Measurements from ENCODE around the gene SFTA2. TPM values are rescaled to one million over a fixed set of nuclear protein-coding genes. Genes with fewer than 3 reads are reported as not detected.
"Not testable (repeated sequence)": the region's sequence is repeated elsewhere in the genome, so short reads cannot be mapped to it uniquely, and the experiment has no call there.

The SFTA2 gene
- not detected for polyA plus RNA-seq (2012; ENCODE audit: insufficient read depth, insufficient read length)

DNA sequence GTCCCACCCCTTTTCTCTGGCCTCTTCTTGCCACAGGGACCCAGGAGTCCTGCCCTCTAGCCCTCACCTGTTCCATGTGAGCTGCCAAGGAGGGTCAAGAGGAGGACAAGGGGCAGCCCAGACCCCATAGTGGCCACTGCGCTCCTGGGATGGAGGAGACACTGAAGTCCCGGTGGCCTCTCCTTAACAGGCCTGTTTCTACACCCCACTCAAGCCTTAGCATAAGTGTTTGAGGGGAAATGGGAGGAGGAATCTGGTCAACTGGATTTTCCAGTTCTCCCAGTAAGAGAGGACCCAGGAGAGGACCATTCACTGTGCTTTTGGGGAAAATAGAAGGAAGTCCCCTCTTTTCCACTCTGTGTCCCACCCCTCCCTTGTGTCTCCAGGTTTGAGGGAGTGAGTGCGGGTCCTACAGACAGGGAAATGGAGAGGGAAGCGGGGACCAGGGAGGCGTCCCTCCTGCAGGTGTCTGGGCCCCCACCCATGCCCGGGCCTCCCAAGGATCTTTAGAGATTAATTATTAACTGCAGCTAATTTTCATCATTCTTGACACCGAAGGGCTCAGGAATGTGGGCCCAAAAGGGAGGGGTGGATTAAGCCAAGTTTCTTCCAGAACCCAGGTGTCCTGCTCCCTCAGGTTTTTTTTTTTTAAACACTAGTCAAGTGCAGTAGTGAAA lies at the start of gene SFTA2:
TSS of gene SFTA2 (minus strand) at position 202 of the 677 bp plus-strand sequence. CDS start at position 128, 74 bp downstream.
- H3K4me3 ChIP-seq (ENCODE audit: low read length), result no peak within 1 kb of the TSS
- DNase-seq (ENCODE audit: low read depth, low spot score), result no peak

DNA sequence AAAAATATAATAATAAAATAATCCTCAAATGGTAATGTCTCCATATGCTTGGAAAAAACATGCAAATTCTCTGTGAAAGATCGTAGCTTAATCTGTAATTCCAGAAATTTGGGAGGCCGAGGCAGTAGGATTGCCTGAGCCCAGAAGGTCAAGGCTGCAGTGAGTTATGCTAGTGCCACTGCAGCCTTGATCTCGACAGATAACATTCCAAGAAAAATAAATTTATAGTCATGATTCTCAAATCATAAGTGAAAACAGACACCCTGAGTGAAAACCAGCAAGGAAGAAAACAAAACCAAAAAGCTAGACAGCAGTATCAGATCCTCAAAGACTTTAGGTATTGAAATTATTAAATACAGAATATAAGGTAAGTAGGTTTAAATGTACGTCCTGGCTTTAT lies 47.7 kb upstream of the SFTA2 start:
- no peak overlapping the region for H3K4me3 ChIP-seq (ENCODE audit: low read length)
- no peak for DNase-seq (ENCODE audit: low read depth, low spot score)

DNA sequence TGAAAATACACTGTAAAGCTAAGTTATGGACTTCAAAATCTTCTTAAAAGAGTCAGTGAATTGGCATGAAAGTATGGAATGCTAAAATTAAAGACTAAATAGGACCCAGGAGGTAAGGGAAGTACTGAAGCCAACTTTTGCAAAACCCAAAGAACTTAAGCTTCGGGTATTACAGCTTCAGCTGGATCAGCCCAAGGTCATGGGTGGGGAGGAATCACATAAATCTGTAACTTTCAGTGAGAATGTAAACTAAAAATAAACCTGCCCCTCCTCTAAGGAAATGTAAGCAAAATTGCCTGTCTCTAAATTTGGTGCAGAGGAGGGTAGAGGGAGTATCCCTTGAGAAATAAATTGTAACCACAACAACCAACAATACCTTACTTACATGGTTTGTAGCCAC lies 47.2 kb upstream of the SFTA2 start:
- no peak overlapping the region for H3K4me3 ChIP-seq (ENCODE audit: low read length)
- DNase-seq (ENCODE audit: low read depth, low spot score), result no peak

DNA sequence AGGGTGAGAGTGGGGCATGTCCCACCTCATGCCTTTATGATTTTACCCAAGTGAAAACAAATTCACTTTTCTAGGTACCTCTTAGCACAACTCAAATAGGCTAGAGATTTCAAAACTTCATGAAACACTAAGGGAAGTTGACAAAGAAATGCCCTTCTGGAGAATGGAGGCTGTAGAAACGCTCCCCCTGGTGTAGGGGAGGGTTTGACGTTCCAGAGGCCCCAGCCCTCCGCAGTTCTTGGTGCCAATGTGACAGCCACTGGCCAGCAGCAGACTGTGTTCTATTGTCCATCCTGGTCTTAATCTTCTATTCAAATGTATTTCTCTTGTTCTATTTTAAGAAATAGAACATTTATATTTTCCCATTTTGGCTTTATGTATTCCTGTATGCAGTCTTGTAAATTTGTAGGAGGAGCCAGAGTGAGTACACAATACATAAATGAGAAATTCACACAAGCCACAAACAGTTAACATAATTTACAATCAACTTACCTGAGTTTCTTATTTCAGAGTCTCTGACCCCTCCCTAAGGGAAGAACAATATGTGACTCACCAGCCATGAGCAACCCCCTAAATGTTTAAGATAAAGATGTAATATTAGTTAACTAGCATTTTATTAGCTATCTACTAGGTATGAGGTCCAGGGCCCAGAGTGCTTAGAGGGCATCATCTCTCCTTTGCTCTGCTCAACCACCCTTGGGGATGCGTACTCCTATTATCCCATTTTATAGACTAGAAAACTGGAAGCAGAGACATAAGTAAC lies 42.7 kb upstream of the SFTA2 start:
- no peak overlapping the region for H3K4me3 ChIP-seq (ENCODE audit: low read length)
- DNase-seq (ENCODE audit: low read depth, low spot score), result no peak

DNA sequence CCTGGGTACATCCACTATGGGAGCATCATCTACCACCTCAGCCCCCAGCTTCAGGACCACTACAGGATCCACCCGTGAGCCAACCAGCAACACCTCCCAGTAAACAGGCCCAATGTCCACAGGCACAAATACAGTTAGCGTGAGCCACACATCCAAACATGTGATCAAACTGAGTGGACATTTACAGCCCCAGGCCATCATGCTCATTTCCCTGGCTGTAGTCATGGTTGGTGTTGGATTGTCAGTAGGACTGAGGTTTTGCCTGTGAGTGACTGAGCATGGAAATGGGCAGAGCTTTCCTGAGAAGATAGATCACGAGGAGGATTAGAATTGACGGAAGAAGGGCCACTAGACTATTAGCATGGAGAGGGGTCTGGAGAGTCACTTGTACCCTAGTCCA lies 40.8 kb upstream of the SFTA2 start:
- no peak for DNase-seq (ENCODE audit: low read depth, low spot score)
- H3K4me3 ChIP-seq (ENCODE audit: low read length), result no peak overlapping the region

DNA sequence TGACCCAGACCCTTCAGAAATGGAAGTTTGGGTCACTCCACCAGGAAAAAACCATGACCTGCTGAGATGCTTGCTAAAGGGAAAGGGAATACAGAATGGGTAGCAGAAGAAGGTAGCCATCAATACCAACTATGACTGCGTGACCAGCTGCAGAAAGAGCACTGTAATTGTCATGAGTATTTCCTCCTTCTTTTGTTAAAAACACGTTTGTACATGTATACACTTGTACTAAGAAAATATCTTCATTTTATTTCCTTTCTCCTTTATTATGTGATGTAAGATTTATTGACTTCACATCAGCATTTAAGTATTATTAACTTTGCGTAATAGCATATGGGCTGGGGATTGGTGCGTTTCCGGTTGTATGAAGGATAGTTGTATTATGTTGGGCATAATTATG lies 39.0 kb upstream of the SFTA2 start:
- no peak for DNase-seq (ENCODE audit: low read depth, low spot score)
- no peak overlapping the region for H3K4me3 ChIP-seq (ENCODE audit: low read length)

DNA sequence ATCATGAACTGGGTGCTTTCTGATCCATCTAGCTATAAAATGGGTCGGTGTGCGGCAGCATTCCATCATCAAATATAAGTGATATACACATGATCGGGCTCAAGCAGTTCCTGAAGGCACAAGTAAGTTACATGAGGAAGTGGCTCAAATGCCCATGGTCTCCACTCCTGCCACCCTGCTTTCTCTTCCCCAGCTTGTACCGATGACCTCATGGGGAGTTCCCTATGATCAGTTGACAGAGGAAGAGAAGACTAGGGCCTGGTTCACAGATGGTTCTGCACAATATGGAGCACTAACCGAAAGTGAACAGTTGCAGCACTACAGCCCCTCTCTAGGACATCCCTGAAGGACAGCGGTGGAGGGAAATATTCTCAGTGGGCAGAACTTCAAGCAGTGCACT lies 37.2 kb upstream of the SFTA2 start:
- H3K4me3 ChIP-seq (ENCODE audit: low read length); DNase-seq (ENCODE audit: low read depth, low spot score): not testable (repeated sequence)

DNA sequence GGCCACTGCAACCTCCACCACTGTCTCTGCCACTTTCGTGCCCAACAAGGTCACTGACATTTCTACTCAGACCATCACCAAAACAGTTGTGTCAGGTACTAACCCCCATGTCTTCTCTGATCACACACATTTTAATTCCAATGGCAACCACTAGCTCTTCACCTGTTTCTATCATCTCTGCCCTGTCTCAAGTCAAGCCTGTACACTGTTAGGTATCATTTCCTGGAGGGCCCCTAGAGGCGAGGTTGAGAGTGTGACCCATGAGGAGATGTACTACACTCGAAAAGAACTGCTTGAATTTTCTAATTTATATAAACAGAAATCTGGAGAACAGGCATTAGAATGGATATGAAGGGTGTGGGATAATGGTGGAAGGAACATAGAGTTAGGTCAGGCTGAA lies 34.2 kb upstream of the SFTA2 start:
- H3K4me3 ChIP-seq (ENCODE audit: low read length), result no peak overlapping the region
- no peak for DNase-seq (ENCODE audit: low read depth, low spot score)

DNA sequence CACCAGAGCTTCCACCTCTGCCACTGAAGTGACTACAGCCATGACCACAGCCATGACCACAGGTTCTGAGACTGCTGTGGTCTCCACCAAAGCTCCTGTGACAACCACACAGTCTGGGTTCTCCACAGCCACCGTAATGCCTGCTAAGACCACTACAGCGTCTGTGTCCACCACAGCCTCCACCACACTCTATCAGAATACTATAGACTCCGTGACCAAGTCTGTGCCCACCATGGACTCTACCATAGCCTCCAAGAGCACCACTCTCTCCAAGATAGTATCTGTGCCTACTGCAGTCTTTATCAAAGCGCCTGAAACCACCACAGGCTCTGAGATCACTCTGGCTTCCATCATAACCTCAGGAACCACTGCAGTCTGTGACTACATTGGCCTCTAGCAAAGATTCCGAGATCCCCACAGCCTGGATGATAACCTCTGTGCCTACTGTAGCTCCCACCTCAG lies 33.2 kb upstream of the SFTA2 start:
- H3K4me3 ChIP-seq (ENCODE audit: low read length), result no peak overlapping the region
- DNase-seq (ENCODE audit: low read depth, low spot score), result no peak

DNA sequence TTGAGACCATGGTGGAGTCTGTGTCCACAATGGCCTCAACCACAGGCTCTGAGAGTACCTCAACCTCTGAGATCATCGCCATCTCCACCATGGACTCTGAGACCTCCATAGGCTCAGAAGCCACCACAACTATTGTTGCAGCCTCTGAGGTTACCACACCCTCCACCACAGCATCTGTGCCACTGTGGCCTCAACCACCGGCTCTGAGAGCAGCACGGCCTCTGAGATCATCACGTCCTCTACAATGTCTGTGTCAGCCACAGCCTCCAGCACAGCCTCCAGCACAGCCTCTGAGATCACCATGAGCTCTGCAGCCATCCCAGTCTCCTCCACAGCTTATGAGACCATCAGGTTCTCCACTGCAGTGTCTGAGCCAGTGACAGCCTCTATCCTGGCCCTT lies 32.1 kb upstream of the SFTA2 start:
- no peak overlapping the region for H3K4me3 ChIP-seq (ENCODE audit: low read length)
- DNase-seq (ENCODE audit: low read depth, low spot score), result no peak

DNA sequence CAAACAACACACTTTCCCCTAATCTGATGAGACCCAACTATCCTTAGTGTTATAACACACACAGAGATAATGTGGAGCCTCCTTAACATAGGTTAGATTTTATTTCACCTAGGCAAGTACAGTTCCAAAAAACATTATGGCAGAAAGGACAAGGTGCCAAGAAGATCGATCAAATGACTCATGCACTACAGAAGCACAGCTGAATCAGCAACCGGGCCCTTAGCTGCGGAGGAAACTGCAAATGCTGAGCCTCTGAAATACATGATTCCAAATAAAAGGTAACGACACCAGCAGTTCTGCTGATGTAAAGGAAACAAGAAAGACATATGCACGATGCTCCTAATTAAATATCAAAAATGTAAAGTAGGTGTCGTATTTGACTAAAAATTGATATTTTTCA lies 31.7 kb upstream of the SFTA2 start:
- DNase-seq (ENCODE audit: low read depth, low spot score), result no peak

DNA sequence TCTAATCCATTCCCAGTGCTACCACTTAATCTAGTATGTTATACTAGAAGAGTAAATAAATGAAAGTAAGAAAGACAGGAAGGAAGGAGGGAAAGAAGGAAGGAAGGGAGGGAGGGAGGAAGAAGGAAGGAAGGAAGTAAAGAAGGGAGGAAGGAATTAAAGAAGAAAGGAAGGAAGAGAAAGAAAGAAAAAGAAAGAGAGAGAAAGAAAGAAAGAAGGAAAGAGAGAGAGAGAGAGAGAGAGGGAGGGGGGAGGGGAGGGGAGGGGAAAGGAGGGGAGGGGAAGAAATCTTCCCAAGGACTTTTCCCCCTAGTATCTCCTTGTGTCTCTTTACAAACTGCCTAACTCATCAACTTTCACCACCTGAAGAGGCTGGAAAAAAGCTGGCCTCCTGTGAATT lies 30.7 kb upstream of the SFTA2 start:
- DNase-seq (ENCODE audit: low read depth, low spot score), result no peak
- H3K4me3 ChIP-seq (ENCODE audit: low read length), result no peak overlapping the region

More for the DNA sequence above, 31.7 kb upstream of the SFTA2 start:
- H3K4me3 ChIP-seq (ENCODE audit: low read length), result no peak overlapping the region

DNA sequence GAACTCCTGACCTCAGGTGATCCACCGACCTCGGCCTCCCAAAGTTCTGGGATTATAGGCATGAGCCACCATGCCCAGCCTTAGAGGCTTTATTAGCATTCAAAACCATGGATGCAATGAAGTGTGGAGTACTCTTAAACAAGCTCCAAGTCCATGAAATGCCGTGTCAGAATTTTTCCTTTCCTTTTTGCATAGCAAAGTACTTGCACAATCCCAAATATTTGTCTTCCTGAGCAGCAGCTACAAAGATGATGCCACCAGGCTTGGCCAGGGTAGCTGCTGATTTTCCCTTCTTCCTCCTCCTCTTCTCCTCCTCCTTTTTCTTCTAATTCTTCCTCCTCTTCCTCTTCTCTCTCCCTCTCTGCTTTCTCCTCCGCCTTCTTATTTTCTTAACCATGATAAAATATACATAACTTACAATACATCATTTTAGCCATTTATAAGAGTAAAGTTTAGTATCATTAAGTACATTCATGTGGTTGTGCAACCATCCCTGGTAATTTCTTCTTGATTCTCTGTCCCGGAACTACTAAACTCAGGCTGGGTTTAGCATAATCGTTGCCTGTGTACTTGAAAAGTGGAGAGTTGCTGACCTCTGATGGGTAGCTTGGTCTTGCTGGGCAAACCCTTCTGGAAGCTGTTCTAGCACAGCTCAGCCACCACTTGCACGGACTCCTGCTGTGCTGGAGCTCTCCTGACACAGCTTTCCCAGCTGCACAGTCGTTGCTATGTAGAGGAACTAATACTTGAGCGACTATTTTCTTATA lies 29.1 kb upstream of the SFTA2 start:
- DNase-seq (ENCODE audit: low read depth, low spot score), result no peak
- no peak overlapping the region for H3K4me3 ChIP-seq (ENCODE audit: low read length)

DNA sequence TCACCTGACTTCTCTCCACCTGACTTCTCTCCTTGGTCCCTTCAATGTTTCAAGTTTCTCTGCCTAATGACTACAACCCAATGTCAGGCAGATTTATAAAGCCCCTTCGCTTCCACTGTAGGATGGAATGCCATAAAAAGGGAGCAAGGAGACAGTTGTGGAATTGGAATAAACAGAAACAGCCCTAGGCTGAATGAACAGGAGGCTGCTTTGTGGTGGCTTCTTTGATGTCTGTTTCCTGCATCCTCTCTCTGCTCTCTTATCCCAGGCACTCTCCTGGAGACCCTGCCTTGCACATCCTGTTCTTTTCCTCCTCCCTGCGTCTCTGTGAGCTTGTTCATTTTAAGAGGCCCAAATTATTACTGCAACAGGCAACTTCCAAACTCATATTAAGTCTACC lies 25.7 kb upstream of the SFTA2 start:
- H3K4me3 ChIP-seq (ENCODE audit: low read length), result no peak overlapping the region
- no peak for DNase-seq (ENCODE audit: low read depth, low spot score)

DNA sequence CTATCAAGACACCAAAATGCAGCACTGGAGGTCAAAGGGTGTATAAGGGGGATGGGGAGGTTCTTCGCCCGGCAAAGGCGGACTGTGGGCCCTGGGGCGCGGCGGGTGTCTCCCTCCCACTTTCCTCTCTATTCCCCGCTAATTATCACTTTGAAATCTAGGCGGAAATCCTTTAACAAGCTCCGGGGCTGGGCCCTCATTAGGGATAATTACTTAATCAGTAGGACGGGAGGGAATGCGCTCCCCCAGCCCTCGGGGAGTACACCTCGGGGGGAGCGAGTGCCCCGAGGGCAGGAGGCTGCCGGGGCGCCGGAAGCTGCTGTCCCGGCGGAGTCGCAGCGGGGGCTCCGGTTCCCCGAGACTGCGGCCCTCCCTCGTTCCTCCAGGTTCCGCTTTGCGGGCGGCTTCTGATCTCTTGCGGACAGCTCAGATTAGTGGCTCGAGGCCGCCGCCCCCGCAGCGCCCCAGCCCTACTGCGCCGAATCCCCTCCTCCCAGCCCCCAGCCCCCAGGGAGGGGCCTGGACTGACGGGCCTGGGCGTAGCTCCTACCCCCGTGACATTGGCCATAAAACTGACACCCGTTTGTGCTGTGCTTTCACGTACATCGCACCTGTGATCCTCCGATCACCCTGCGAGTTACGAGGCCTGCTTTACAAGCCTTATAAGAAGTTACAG lies 23.5 kb upstream of the SFTA2 start:
- peak overlapping the region; percentile 27 for H3K4me3 ChIP-seq (ENCODE audit: low read length)
- DNase-seq (ENCODE audit: low read depth, low spot score), result no peak

DNA sequence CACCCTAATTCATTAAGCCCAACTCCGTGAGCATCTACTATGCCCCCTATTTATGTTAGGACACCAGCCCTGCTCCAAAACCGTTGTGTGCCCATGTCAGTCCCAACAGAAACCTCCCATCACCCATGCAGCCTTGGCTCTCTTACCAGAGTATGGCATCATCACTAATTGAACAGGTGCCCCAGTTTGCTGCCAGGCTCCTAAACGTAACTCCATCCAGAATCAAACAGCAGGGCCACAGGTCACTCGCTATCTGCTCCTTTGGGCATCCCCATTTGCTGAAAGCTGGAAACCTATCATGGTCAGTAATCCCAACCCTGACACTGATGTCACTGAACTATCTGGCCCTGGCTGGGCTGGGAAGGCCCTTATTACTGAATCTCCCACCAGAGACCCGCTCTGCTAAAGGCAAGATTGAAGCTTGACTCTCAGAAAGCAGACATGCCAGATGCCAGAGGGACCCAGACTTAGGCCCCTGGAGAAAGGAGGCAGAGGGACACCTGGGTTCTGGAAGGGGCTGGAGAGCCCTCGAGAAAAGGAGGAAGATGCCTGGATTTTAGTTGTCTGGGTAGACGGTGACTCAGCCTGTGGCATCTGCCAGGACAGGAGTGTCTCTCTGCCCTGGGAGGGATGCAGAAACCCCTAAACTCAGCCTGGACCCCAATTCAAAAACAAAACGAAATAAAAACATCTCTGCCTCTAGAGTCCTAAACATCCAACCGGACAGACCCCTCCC lies 22.8 kb upstream of the SFTA2 start:
- no peak overlapping the region for H3K4me3 ChIP-seq (ENCODE audit: low read length)
- no peak for DNase-seq (ENCODE audit: low read depth, low spot score)

DNA sequence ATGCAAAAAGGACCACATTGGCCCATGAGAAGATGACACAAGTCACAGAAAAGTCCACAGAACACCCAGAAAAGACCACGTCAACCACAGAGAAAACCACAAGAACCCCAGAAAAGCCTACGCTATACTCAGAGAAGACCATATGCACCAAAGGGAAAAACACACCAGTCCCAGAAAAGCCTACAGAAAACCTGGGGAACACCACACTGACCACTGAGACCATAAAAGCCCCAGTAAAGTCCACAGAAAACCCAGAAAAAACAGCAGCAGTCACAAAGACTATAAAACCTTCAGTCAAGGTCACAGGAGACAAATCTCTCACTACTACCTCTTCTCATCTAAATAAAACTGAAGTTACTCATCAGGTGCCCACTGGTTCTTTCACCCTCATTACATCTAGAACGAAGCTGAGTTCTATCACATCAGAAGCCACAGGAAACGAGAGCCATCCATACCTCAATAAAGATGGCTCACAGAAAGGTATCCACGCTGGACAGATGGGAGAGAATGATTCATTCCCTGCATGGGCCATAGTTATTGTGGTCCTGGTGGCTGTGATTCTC lies 20.0 kb upstream of the SFTA2 start:
- H3K4me3 ChIP-seq (ENCODE audit: low read length), result no peak overlapping the region
- DNase-seq (ENCODE audit: low read depth, low spot score), result no peak

DNA sequence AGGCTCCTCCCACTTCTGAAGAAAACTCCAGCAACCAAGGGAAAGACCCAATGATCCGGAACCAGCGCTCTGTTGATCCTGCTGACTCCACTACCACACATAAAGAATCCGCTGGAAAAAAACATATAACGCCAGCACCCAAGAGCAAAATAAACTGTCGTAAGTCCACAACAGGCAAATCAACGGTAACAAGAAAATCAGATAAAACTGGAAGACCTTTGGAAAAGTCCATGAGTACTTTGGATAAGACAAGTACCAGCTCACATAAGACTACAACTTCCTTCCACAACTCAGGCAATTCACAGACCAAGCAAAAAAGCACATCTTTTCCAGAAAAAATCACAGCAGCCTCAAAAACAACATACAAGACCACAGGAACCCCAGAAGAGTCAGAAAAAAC lies 16.8 kb upstream of the SFTA2 start:
- H3K4me3 ChIP-seq (ENCODE audit: low read length), result no peak overlapping the region
- DNase-seq (ENCODE audit: low read depth, low spot score), result no peak

DNA sequence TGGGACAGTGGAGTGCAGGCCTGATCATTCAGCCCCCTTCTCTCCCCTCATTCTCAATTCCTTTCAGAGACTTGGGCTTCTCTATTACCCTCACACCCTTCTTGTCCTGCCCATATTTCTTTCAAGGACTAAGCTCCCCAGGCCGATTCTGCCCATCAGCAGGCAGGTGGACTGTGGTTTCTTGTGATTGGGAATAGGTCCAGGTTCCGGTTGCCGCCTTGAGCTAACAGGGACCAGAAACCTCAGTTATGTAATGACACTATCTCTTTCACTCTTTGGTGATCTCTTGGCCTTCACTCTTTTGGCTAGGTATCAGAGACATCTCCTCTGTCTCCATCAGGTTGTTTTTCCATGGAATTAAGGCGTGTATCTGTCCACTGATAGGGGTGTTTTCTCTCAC lies 15.3 kb upstream of the SFTA2 start:
- no peak for DNase-seq (ENCODE audit: low read depth, low spot score)

More for the DNA sequence above, 15.3 kb upstream of the SFTA2 start:
- no peak overlapping the region for H3K4me3 ChIP-seq (ENCODE audit: low read length)
